IPS DF 19.7 (cell line): ENCODE results near the gene ALPI.

Source experiments
- DNase-seq: peaks from one replicate; pipeline ENCODE4 v3.0.0-alpha.2; 2013; ENCODE audit warnings: low read depth, low spot score

ALPI gene

GRCh38 chr2:232460171-232460570, 4.2 kb downstream of the ALPI start:
- DNase-seq: no peak

- no peak for DNase-seq
Observed at GRCh38 chr2:232463701-232464543, 8.0 kb downstream of the ALPI start.

GRCh38 chr2:232464544-232464885, 8.6 kb downstream of the ALPI start:
- no peak for DNase-seq

GRCh38 chr2:232465061-232465460, 9.1 kb downstream of the ALPI start:
- no peak for DNase-seq

- no peak for DNase-seq
Observed at GRCh38 chr2:232466221-232466620, 10.3 kb downstream of the ALPI start.

- no peak for DNase-seq
Observed at GRCh38 chr2:232473467-232473890, 17.5 kb downstream of the ALPI start.

- DNase-seq: no peak
Observed at GRCh38 chr2:232476045-232476444, 20.1 kb downstream of the ALPI start.

GRCh38 chr2:232476791-232477190, 20.8 kb downstream of the ALPI start:
- no peak for DNase-seq

GRCh38 chr2:232477751-232478510, 22.0 kb downstream of the ALPI start:
- no peak for DNase-seq

- DNase-seq: no peak
Observed at GRCh38 chr2:232478571-232479340, 22.8 kb downstream of the ALPI start.

- DNase-seq: no peak
Observed at GRCh38 chr2:232479341-232480200, 23.6 kb downstream of the ALPI start.

- DNase-seq: no peak
Observed at GRCh38 chr2:232480201-232481190, 24.5 kb downstream of the ALPI start.

- no peak for DNase-seq
Observed at GRCh38 chr2:232481322-232482140, 25.6 kb downstream of the ALPI start.

- no peak for DNase-seq
Observed at GRCh38 chr2:232482301-232483238, 26.6 kb downstream of the ALPI start.

GRCh38 chr2:232483311-232483922, 27.5 kb downstream of the ALPI start:
- DNase-seq: no peak

GRCh38 chr2:232483923-232484627, 28.1 kb downstream of the ALPI start:
- DNase-seq: no peak
